Cardiac fibroblast (primary cell): Measurements from ENCODE around the gene PWWP2A.

Source experiments
- DNase-seq, 2 donors: peaks; one replicate each; pipeline versions ENCODE4 v3.0.0 to v3.0.0-alpha.2; 2010; ENCODE audit warnings: low read depth in 2 of 2
- H3K4me3 ChIP-seq, 2 donors: replicated peaks in 1 of 2; 1 replicate in 1 of 2; 2 replicates in 1 of 2; pipeline ENCODE4 v1.5.1; 2011; ENCODE audit warnings: low read depth in 2 of 2, low read length in 2 of 2, mild to moderate bottlenecking in 2 of 2, moderate library complexity in 1 of 2
- TF ChIP-seq, protein P1 (sequence below): IDR thresholded peaks from one replicate; pipeline ENCODE4 v1.5.1; 2011; ENCODE audit warnings: low read depth, mild to moderate bottlenecking, low read length, inconsistent platforms

The PWWP2A gene

DNA sequence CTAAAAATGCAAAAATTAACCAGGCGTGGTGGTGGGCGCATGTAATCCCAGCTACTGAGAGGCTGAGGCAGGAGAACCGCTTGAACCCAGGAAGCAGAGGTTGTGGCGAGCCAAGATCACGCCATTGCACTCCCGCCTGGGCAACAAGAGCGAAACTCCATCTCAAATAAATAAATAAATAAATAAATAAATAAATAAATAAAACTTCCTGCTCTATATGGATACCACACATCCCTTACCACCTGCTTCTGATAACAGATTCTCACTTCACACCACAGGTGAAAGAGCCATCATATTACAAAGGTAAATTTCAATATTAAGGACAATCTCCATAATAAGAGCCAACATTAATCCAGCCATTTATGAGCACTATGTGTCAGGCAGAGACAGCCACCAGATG lies 9.4 kb upstream of the PWWP2A start:
- no peak overlapping the region for H3K4me3 ChIP-seq
- no peak for DNase-seq
- TF ChIP-seq, protein P1, sequence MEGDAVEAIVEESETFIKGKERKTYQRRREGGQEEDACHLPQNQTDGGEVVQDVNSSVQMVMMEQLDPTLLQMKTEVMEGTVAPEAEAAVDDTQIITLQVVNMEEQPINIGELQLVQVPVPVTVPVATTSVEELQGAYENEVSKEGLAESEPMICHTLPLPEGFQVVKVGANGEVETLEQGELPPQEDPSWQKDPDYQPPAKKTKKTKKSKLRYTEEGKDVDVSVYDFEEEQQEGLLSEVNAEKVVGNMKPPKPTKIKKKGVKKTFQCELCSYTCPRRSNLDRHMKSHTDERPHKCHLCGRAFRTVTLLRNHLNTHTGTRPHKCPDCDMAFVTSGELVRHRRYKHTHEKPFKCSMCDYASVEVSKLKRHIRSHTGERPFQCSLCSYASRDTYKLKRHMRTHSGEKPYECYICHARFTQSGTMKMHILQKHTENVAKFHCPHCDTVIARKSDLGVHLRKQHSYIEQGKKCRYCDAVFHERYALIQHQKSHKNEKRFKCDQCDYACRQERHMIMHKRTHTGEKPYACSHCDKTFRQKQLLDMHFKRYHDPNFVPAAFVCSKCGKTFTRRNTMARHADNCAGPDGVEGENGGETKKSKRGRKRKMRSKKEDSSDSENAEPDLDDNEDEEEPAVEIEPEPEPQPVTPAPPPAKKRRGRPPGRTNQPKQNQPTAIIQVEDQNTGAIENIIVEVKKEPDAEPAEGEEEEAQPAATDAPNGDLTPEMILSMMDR, result no peak

DNA sequence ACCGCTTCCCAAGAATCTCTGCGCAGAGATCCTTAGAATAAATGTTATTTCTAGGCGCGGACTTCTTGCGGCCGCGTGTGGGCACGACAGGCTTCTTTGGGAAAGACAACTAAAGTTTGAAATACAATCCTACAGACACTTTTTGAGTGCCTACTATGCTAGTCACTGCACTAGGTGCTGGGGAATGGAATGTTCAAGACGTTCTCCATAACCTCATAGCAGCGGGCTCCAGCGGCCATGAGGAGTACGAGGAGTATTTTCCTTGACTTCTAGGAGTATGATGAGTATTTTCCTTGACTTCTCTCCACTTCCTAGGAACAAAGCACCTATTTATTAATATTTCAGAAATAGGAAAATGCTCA lies 636 bp upstream of the PWWP2A start:
- H3K4me3 ChIP-seq, result no peak overlapping the region
- TF ChIP-seq, protein P1, result no peak
- no peak for DNase-seq

DNA sequence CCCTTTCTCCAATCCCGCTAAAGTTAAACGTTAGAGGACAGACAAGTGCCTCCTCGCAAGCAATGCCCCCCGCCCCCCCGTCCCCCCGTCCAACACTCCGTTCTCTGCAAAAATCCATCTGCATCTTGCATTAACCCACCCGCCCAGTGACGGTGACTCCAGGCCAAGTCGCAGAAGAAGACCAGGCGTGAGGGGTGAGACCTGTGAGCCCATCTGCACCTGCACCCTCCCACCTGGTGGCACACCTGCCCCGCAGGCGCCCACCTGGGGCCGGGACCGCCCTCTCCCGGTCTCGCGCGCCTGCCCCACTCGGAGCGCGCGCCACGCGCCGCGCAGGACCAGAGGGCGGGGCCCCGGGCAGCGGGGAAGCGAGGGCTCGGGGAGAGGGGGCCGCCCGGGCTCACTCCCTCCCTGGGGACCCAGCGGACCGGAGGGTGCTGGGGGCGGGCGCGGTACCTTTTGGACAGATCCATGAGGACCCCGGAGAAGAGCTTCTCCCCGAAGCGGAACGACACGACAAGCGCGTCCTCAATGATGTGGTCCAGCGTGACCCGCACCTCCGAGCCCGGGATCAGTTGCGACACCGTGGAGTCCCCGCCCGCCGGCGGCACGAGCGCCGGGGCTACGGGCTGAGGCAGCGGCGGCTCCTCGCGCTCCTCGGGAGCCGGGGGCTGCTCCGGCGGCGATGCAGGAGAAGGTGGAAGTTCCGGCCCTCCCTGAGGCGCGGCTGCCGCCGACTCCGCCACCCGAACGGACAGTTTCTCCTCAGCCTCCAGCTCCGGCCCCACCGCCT lies 705 bp downstream of the PWWP2A start:
- peak overlapping the region; percentile 87 to 89 for H3K4me3 ChIP-seq
- TF ChIP-seq, protein P1, result no peak
- peak in 1 of 2 donors; percentile 17 for DNase-seq

DNA sequence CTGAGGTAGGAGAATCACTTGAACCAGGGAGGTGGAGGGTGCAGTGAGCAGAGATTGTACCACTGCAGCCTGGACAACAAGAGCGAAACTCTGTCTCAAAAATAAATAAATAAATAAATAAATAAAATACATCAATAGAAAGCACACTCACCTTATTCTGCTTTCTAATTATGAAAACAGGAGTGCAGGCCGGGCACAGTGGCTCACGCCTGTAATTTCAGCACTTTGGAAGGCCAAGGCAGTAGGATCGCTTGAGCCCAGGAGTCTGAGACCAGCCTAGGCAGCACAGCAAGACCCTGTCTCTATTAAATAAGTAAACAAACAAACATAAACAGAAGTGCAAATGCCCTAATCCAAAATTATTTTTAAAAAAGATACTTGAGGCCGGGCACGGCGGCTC lies 2.3 kb downstream of the PWWP2A start:
- no peak for DNase-seq
- TF ChIP-seq, protein P1, result no peak
- no peak overlapping the region for H3K4me3 ChIP-seq

DNA sequence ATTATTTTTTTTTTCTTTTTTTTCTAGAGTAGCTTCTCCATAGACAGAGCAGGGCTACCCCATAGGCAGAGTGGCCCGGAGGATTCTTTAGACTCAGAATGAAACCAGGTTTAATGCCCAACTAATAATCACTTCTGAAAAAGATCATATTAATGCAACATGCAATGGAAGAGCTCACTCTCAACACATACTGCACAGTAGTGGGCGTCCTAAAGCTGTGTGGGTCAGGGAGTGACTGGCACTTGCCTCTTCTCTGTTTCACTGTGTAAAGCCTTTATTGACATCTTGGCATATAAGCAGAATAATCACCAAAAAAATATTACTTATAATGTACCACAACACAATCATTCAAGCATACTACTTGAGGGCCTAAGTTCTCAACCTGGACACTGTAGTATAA lies 11.1 kb downstream of the PWWP2A start:
- no peak for DNase-seq
- no peak overlapping the region for H3K4me3 ChIP-seq
- TF ChIP-seq, protein P1, result no peak

DNA sequence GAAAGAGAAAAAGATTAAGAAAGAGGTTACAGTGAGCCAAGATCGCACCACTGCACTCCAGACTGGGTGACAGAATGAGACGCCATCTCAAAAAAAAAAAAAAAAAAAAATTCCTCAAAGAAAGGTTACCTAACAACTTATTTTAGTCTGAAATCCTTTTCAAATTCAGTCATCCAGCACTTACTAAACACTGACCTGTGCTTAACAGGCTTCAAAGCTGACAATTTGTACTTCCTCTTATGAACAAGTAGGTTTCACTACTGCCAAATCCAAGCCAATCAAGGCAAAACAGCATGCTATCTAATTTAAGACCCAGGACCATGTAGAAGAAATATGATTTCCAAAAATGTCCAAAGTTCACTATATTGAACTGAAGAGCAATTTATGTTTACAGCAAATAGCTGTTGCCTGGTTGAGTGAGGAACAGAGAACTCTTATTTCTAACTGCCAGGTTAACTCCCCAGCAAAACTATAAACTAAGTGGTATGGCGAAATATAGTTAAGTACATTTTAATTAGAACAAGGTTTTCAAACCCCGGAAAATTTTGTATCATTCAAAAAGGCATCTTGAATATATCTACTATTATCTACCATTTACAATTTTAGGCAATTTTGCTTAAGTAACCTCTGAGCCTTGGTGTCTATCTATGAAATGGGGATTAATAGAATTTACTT lies 13.4 kb downstream of the PWWP2A start:
- peak; percentile 12 to 29 for DNase-seq
- H3K4me3 ChIP-seq, result no peak overlapping the region
- TF ChIP-seq, protein P1, result no peak
